Measurements from ENCODE around the gene AMBRA1.

GRCh38 chr11:46594374-46594700, 514 bp upstream of the AMBRA1 start:
- TF ChIP-seq FOXM1 (IDR thresholded peaks at IDR 0.05; ENCODE audit: borderline replicate concordance, low read depth), result no peak
- TF ChIP-seq NFIC (IDR thresholded peaks at IDR 0.05), result no peak
- no peak for TF ChIP-seq TAF1 (IDR thresholded peaks at IDR 0.05; ENCODE audit: low read depth)
- no peak for TF ChIP-seq MAX (IDR thresholded peaks at IDR 0.05)
- TF ChIP-seq EP300 (IDR thresholded peaks at IDR 0.05; ENCODE audit: borderline replicate concordance), result no peak
- no peak for TF ChIP-seq REST (IDR thresholded peaks at IDR 0.05; ENCODE audit: low read depth)

All from Ishikawa (cell line).